Mesenchymal stem cell (in vitro differentiated cells and primary cell): ENCODE data around the gene PTPRN2.

ENCODE experiments used
- DNase-seq: peaks from one replicate; pipeline ENCODE4 v3.0.0-alpha.2; 2013
- H2AFZ ChIP-seq: one replicate; pipeline ENCODE4 v1.6.1; 2013; ENCODE audit warnings: low read depth, mild to moderate bottlenecking, control low read depth, inconsistent platforms, low read length, moderate library complexity
- H2AK5ac ChIP-seq: 2 replicates; pipeline ENCODE4 v1.6.1; 2013; ENCODE audit warnings: low read length, moderate library complexity, mild to moderate bottlenecking, inconsistent platforms; ENCODE audit not compliant: severe bottlenecking
- H2BK120ac ChIP-seq: one replicate; pipeline ENCODE4 v1.6.1; 2013; ENCODE audit warnings: low read depth, mild to moderate bottlenecking, inconsistent platforms, low read length, moderate library complexity
- H2BK12ac ChIP-seq, 2 experiments: one replicate each; pipeline ENCODE4 v1.6.1; 2013; ENCODE audit warnings: inconsistent platforms in 2 of 2, low read length in 2 of 2, mild to moderate bottlenecking in 2 of 2, moderate library complexity in 2 of 2, control low read depth in 1 of 2
- H2BK15ac ChIP-seq: one replicate; pipeline ENCODE4 v1.6.1; 2013; ENCODE audit warnings: mild to moderate bottlenecking, low read depth, inconsistent platforms; ENCODE audit not compliant: poor library complexity, severe bottlenecking
- H2BK5ac ChIP-seq: 2 replicates; pipeline ENCODE4 v1.6.1; 2013; ENCODE audit warnings: low read depth, mild to moderate bottlenecking, low read length, control low read depth, inconsistent platforms; ENCODE audit not compliant: poor library complexity, severe bottlenecking
- H3K14ac ChIP-seq, 2 experiments: one replicate each; pipeline ENCODE4 v1.6.1; 2013; ENCODE audit warnings: inconsistent platforms in 2 of 2, low read length in 2 of 2, control low read depth in 1 of 2, mild to moderate bottlenecking in 1 of 2, moderate library complexity in 1 of 2
- H3K18ac ChIP-seq, 2 experiments: one replicate each; pipeline ENCODE4 v1.6.1; 2013; ENCODE audit warnings: inconsistent platforms in 2 of 2, low read length in 2 of 2, control low read depth in 1 of 2, low read depth in 1 of 2, mild to moderate bottlenecking in 1 of 2
- H3K23ac ChIP-seq, 2 experiments: one replicate each; pipeline ENCODE4 v1.6.1; 2013; ENCODE audit warnings: inconsistent platforms in 2 of 2, low read length in 2 of 2, mild to moderate bottlenecking in 2 of 2, moderate library complexity in 2 of 2, control low read depth in 1 of 2
- H3K27ac ChIP-seq: 2 replicates; pipeline ENCODE4 v1.5.1; 2013; ENCODE audit warnings: mild to moderate bottlenecking, moderate library complexity, low read length, control low read depth, inconsistent platforms; ENCODE audit not compliant: poor library complexity, severe bottlenecking
- H3K27me3 ChIP-seq, 2 experiments: 2 replicates each; pipeline versions ENCODE4 v1.6.1 to v1.7.0; 2013; ENCODE audit warnings: low read length in 2 of 2, mild to moderate bottlenecking in 2 of 2, moderate library complexity in 2 of 2, control low read depth in 1 of 2, inconsistent platforms in 1 of 2; ENCODE audit not compliant: control insufficient read depth in 1 of 2, insufficient read depth in 1 of 2
- H3K36me3 ChIP-seq, 2 experiments: 2 replicates each; pipeline versions ENCODE4 v1.6.1 to v1.7.0; 2013; ENCODE audit warnings: low read length in 2 of 2, control low read depth in 1 of 2, inconsistent platforms in 1 of 2, low read depth in 1 of 2, mild to moderate bottlenecking in 1 of 2; ENCODE audit not compliant: insufficient read depth in 2 of 2, control insufficient read depth in 1 of 2
- H3K4ac ChIP-seq, 2 experiments: one replicate each; pipeline ENCODE4 v1.6.1; 2013; ENCODE audit warnings: inconsistent platforms in 2 of 2, low read length in 2 of 2, mild to moderate bottlenecking in 2 of 2, moderate library complexity in 2 of 2, control low read depth in 1 of 2, low read depth in 1 of 2
- H3K4me1 ChIP-seq: 2 replicates; pipeline ENCODE4 v1.6.1; 2013; ENCODE audit warnings: low read depth, low read length, control low read depth; ENCODE audit not compliant: control insufficient read depth, insufficient read depth
- H3K4me2 ChIP-seq: 2 replicates; pipeline ENCODE4 v1.6.1; 2013; ENCODE audit warnings: low read length, mild to moderate bottlenecking, inconsistent platforms; ENCODE audit not compliant: poor library complexity, severe bottlenecking
- H3K4me3 ChIP-seq, 2 experiments: 2 replicates each; pipeline versions ENCODE4 v1.5.1 to v1.7.0; 2013; ENCODE audit warnings: low read length in 2 of 2, mild to moderate bottlenecking in 2 of 2, control low read depth in 1 of 2, low read depth in 1 of 2; ENCODE audit not compliant: insufficient read depth in 1 of 2
- H3K79me1 ChIP-seq: replicated peaks from 2 replicates; pipeline ENCODE4 v1.6.1; 2013; ENCODE audit warnings: mild to moderate bottlenecking, control low read depth, low read length, inconsistent platforms; ENCODE audit not compliant: poor library complexity, severe bottlenecking
- H3K9ac ChIP-seq: 2 replicates; pipeline ENCODE4 v1.7.0; 2013; ENCODE audit warnings: mild to moderate bottlenecking, low read length, moderate library complexity
- H3K9me3 ChIP-seq: 2 replicates; pipeline ENCODE4 v1.7.0; 2013; ENCODE audit warnings: mild to moderate bottlenecking, low read length; ENCODE audit not compliant: control insufficient read depth
- H4K8ac ChIP-seq: one replicate; pipeline ENCODE4 v1.6.1; 2013; ENCODE audit warnings: inconsistent platforms, mild to moderate bottlenecking, low read length, moderate library complexity
- H4K91ac ChIP-seq: one replicate; pipeline ENCODE4 v1.6.1; 2013; ENCODE audit warnings: mild to moderate bottlenecking, low read length, inconsistent platforms
- WGBS: methylation state at CpG from one replicate; pipeline ENCODE4 v1.1.7; 2013; ENCODE audit warnings: mixed read lengths; 5-methylcytosine and 5-hydroxymethylcytosine counted together

The PTPRN2 gene

GRCh38 chr7:157710396-157710795 is 877.2 kb downstream of the PTPRN2 start:
- Histone ChIP-seq H4K8ac (no peak overlapping the region), H3K27ac (no peak overlapping the region), H2BK15ac (no peak overlapping the region), H2AFZ (no peak overlapping the region), H3K4me1 (no peaks in the 10 kb centered on the region), H3K4me3 (no peak overlapping the region), H2BK5ac (no peak overlapping the region), H3K9ac (no peak overlapping the region), H2BK120ac (no peak overlapping the region), H3K4ac (no peak overlapping the region), H3K27me3 (peaks cover 0 to 3% of the 10 kb centered on the region in 2 experiments), H3K36me3 (no peaks in the 10 kb centered on the region), H3K23ac (no peak overlapping the region), H3K14ac (no peak overlapping the region), H2BK12ac (no peak overlapping the region), H3K9me3 (no peaks in the 10 kb centered on the region), H4K91ac (no peak overlapping the region), H2AK5ac (no peak overlapping the region), H3K79me1 (no peaks in the 10 kb centered on the region), H3K4me2 (no peak overlapping the region), H3K18ac (no peak overlapping the region)
- WGBS, result 89% methylated on average over 7 of the region's 14 CpGs
- DNase-seq, result no peak

GRCh38 chr7:157709531-157710251 is 877.9 kb downstream of the PTPRN2 start:
- no peak for DNase-seq
- Histone ChIP-seq H2BK15ac (no peak overlapping the region), H2AK5ac (no peak overlapping the region), H2BK5ac (no peak overlapping the region), H3K36me3 (no peaks in the 10 kb centered on the region), H2BK12ac (no peak overlapping the region), H4K91ac (no peak overlapping the region), H3K4ac (no peak overlapping the region), H3K18ac (no peak overlapping the region), H3K4me3 (no peak overlapping the region), H3K14ac (no peak overlapping the region), H4K8ac (no peak overlapping the region), H3K4me2 (no peak overlapping the region), H3K27ac (no peak overlapping the region), H2AFZ (no peak overlapping the region), H2BK120ac (no peak overlapping the region), H3K4me1 (no peaks in the 10 kb centered on the region), H3K9ac (no peak overlapping the region), H3K27me3 (peaks cover 0 to 3% of the 10 kb centered on the region in 2 experiments), H3K9me3 (no peaks in the 10 kb centered on the region), H3K79me1 (no peaks in the 10 kb centered on the region), H3K23ac (no peak overlapping the region)
- WGBS, result 89% methylated on average over 26 of the region's 26 CpGs

- Histone ChIP-seq H2BK120ac (no peak overlapping the region), H3K4ac (no peak overlapping the region), H3K18ac (no peak overlapping the region), H3K14ac (no peak overlapping the region), H3K9ac (no peak overlapping the region), H2AK5ac (no peak overlapping the region), H3K4me1 (no peaks in the 10 kb centered on the region), H3K9me3 (no peaks in the 10 kb centered on the region), H2BK15ac (no peak overlapping the region), H3K4me3 (no peak overlapping the region), H4K91ac (no peak overlapping the region), H4K8ac (no peak overlapping the region), H2BK5ac (no peak overlapping the region), H3K27me3 (peaks cover 0 to 3% of the 10 kb centered on the region in 2 experiments), H3K27ac (no peak overlapping the region), H2BK12ac (no peak overlapping the region), H3K23ac (no peak overlapping the region), H3K36me3 (no peaks in the 10 kb centered on the region), H3K79me1 (no peaks in the 10 kb centered on the region), H3K4me2 (no peak overlapping the region), H2AFZ (no peak overlapping the region)
- no peak for DNase-seq
- WGBS, result 71% methylated on average over 9 of the region's 9 CpGs
Observed at GRCh38 chr7:157708919-157709295, 878.7 kb downstream of the PTPRN2 start.

GRCh38 chr7:157707983-157708918 is 879.4 kb downstream of the PTPRN2 start:
- Histone ChIP-seq H4K91ac (no peak overlapping the region), H3K4me1 (no peaks in the 10 kb centered on the region), H2AK5ac (no peak overlapping the region), H3K4me3 (no peak overlapping the region), H3K4me2 (no peak overlapping the region), H3K23ac (no peak overlapping the region), H3K4ac (no peak overlapping the region), H4K8ac (no peak overlapping the region), H2BK15ac (no peak overlapping the region), H2BK5ac (no peak overlapping the region), H3K79me1 (no peaks in the 10 kb centered on the region), H3K27ac (no peak overlapping the region), H3K36me3 (no peaks in the 10 kb centered on the region), H2AFZ (no peak overlapping the region), H3K9ac (no peak overlapping the region), H2BK12ac (no peak overlapping the region), H3K27me3 (peaks cover 0 to 3% of the 10 kb centered on the region in 2 experiments), H3K18ac (no peak overlapping the region), H3K14ac (no peak overlapping the region), H3K9me3 (no peaks in the 10 kb centered on the region), H2BK120ac (no peak overlapping the region)
- WGBS, result 73% methylated on average over 23 of the region's 23 CpGs
- no peak for DNase-seq
